ENCODE results near the gene THUMPD1. TPM values are rescaled to one million over a fixed set of nuclear protein-coding genes. Genes with fewer than 3 reads are reported as not detected.
A peak's percentile ranks its signal among the peaks of the same experiment; 100 is the strongest.

Gene THUMPD1, protein sequence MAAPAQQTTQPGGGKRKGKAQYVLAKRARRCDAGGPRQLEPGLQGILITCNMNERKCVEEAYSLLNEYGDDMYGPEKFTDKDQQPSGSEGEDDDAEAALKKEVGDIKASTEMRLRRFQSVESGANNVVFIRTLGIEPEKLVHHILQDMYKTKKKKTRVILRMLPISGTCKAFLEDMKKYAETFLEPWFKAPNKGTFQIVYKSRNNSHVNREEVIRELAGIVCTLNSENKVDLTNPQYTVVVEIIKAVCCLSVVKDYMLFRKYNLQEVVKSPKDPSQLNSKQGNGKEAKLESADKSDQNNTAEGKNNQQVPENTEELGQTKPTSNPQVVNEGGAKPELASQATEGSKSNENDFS
- total RNA-seq (10 to 100 TPM; 29.3 to 45.5 (median 37.2) TPM), polyA plus RNA-seq (10 to 100 TPM; 18.2 to 27.9 TPM)
- long read RNA-seq, donor 1, full-length matches to known transcripts: 204 of 222 reads
- long read RNA-seq, donor 1, partial matches to known transcripts: 8 of 222 reads
- long read RNA-seq, donor 1, other reads (novel, unspliced or antisense): 10 of 222 reads
- long read RNA-seq, donor 2, full-length matches to known transcripts: 15 of 27 reads
- long read RNA-seq, donor 2, partial matches to known transcripts: 12 of 27 reads
- long read RNA-seq, donor 2, other reads (novel, unspliced or antisense): 0 of 27 reads
- long read RNA-seq, donor 3, full-length matches to known transcripts: 62 of 69 reads
- long read RNA-seq, donor 3, partial matches to known transcripts: 0 of 69 reads
- long read RNA-seq, donor 3, other reads (novel, unspliced or antisense): 7 of 69 reads

DNA sequence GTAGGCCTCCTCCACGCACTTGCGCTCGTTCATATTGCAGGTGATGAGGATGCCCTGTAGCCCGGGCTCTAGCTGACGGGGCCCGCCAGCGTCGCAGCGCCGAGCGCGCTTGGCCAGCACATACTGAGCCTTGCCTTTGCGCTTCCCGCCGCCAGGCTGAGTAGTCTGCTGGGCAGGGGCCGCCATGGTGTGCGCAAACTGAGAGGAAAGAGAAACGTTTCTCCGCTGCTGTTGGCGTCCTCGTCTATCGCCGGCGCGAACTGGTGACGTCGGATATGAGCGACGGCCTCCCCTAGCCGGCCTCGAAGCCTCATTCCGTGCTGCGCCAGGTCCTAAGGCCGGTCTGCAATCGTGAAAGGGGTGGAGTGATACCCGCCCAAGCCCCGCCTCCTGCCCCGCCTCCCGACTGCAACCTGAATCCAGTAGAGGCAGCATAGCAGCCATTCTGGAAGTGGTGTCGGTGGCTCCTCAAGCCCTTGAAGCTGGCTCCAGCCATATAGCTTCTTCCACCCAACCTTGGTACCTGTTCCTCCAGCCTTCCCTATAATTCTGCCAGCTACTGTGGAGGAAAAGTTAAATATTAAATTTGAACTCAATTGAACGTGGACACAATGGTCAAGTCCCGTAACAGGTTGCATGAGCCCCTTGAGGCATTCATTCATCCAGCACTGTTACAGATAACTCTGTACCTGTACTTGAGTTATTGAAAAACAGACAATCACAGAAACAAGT, at the start of gene THUMPD1:
TSS of gene THUMPD1 (minus strand) at position 265 of the 732 bp plus-strand sequence. CDS start at position 186, 79 bp downstream.
- Histone ChIP-seq H3K36me3 (no peaks in the 10 kb centered on the region), H3K27ac (peak within 1 kb of the TSS; percentile 76 to 98), H3K4me1 (ENCODE audit: insufficient read depth) (peaks cover 9% of the 10 kb centered on the region), H3K27me3 (no peaks in the 10 kb centered on the region), H3K9me3 (no peaks in the 10 kb centered on the region), H3K4me3 (peak within 1 kb of the TSS; percentile 100)
- TF ChIP-seq EP300 (IDR thresholded peaks at IDR 0.05) (no peak), POLR2A (IDR thresholded peaks at IDR 0.05) (peak; percentile 82)
- TF ChIP-seq, protein P1, sequence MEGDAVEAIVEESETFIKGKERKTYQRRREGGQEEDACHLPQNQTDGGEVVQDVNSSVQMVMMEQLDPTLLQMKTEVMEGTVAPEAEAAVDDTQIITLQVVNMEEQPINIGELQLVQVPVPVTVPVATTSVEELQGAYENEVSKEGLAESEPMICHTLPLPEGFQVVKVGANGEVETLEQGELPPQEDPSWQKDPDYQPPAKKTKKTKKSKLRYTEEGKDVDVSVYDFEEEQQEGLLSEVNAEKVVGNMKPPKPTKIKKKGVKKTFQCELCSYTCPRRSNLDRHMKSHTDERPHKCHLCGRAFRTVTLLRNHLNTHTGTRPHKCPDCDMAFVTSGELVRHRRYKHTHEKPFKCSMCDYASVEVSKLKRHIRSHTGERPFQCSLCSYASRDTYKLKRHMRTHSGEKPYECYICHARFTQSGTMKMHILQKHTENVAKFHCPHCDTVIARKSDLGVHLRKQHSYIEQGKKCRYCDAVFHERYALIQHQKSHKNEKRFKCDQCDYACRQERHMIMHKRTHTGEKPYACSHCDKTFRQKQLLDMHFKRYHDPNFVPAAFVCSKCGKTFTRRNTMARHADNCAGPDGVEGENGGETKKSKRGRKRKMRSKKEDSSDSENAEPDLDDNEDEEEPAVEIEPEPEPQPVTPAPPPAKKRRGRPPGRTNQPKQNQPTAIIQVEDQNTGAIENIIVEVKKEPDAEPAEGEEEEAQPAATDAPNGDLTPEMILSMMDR (IDR thresholded peaks at IDR 0.05): peak in 2 of 3 donors; percentile 16 to 35
- 3 to 4% (median 4%) methylated on average over 42 of the region's 42 CpGs for WGBS, 3 donors
- peak; percentile 94 to 97 (median 96) for DNase-seq
- intact Hi-C loops (cut with DNase I): no loop called here

DNA sequence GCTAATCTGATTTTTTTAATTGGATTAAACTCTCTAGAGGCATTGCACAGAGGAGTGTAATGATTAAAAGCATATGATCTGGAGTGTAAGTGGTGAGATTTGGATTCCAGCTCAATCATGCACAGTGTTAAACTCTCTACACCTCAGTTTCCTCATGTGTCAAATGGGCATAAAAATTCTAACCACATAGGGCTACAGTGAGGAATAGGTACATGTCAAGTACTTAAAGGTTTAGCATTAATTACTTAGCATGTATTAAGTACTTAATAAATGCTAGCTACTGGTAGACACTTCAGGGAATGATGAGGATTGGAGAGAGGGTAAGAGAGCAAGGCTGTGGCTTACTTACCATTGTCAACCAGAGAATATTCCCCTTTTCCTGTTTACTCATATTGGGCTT, 47.5 kb upstream of the THUMPD1 start:
- H3K9me3 ChIP-seq: no peaks in the 10 kb centered on the region
- no peaks in the 10 kb centered on the region for H3K36me3 ChIP-seq
- no peaks in the 10 kb centered on the region for H3K4me1 ChIP-seq (ENCODE audit: insufficient read depth)
- no peaks in the 10 kb centered on the region for H3K27me3 ChIP-seq
- no peak overlapping the region for H3K4me3 ChIP-seq
- DNase-seq: no peak
- TF ChIP-seq POLR2A (IDR thresholded peaks at IDR 0.05): no peak
- TF ChIP-seq, protein P1 (IDR thresholded peaks at IDR 0.05): no peak
- TF ChIP-seq EP300 (IDR thresholded peaks at IDR 0.05): no peak
- intact Hi-C loops (cut with DNase I): no loop called here
- no peak overlapping the region for H3K27ac ChIP-seq

DNA sequence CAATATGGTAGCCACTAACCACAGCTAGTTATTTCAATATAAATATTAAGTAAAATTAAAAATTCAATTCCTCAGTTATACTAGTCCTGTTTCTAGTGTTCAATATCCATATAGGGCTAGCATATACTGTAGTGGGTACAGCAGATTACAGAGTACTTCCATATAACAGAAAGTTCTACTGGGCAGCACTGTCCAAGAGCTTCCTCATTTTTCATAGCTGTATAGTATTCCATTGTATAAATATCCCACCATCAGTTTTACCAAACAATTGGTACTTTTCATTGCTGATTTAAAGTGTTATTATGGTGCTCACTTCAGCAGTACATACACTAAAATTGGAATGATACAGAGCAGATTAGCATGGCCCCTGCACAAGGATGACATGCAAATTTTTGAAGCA, 42.6 kb upstream of the THUMPD1 start:
- H3K27me3 ChIP-seq: no peaks in the 10 kb centered on the region
- no peak overlapping the region for H3K4me3 ChIP-seq
- H3K36me3 ChIP-seq: no peaks in the 10 kb centered on the region
- intact Hi-C loops (cut with DNase I): no loop called here
- H3K4me1 ChIP-seq (ENCODE audit: insufficient read depth): no peaks in the 10 kb centered on the region
- no peak overlapping the region for H3K27ac ChIP-seq
- TF ChIP-seq EP300 (IDR thresholded peaks at IDR 0.05): no peak
- TF ChIP-seq, protein P1 (IDR thresholded peaks at IDR 0.05): no peak
- TF ChIP-seq POLR2A (IDR thresholded peaks at IDR 0.05): no peak
- no peak for DNase-seq
- H3K9me3 ChIP-seq: no peaks in the 10 kb centered on the region

DNA sequence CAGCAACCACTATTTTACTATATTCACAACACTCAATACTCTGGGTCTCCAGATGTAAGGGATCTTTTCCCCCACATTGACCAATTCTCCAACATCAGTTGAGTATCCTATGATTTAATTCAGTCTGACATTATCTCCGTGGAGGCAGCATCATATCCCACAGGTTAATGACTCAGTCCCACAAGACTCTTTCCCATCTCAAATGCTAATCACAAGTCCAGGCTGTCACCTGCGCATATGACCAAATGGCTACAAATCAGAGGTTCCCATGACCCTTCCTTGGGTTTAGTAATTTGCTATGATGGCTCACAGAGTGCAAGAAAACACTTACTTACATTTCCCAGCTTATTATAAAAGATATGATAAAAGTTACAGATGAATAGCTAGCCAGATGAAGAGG, 40.9 kb upstream of the THUMPD1 start:
- no peaks in the 10 kb centered on the region for H3K4me1 ChIP-seq (ENCODE audit: insufficient read depth)
- no peaks in the 10 kb centered on the region for H3K27me3 ChIP-seq
- no peak overlapping the region for H3K4me3 ChIP-seq
- WGBS, 3 donors: 78 to 93% (median 86%) methylated on average over 2 of the region's 2 CpGs
- no peaks in the 10 kb centered on the region for H3K36me3 ChIP-seq
- TF ChIP-seq, protein P1 (IDR thresholded peaks at IDR 0.05): no peak
- TF ChIP-seq EP300 (IDR thresholded peaks at IDR 0.05) (no peak), POLR2A (IDR thresholded peaks at IDR 0.05) (no peak)
- DNase-seq: no peak
- no peaks in the 10 kb centered on the region for H3K9me3 ChIP-seq
- intact Hi-C loops (cut with DNase I): no loop called here
- no peak overlapping the region for H3K27ac ChIP-seq

Data from ovary (tissue), 10 donors.